Vagina (tissue), 2 donors: ENCODE measurements around the gene ZNF592.

Experiments used
- CTCF ChIP-seq, 3 experiments: fragments of 450-650 bp in 2 of 3; fragments of 200-600 bp in 1 of 3; sonication (generic) in 1 of 3; IDR thresholded peaks; one replicate each; pipeline ENCODE4 v1.5.1; 2017 to 2019; ENCODE audit warnings: antibody characterized with exemption in 3 of 3, mild to moderate bottlenecking in 2 of 3, moderate library complexity in 2 of 3
- POLR2A ChIP-seq, 2 donors: fragments of 450-650 bp; IDR thresholded peaks; one replicate each; pipeline ENCODE4 v1.6.1; 2017; ENCODE audit warnings: antibody characterized with exemption in 2 of 2, mild to moderate bottlenecking in 2 of 2, moderate library complexity in 2 of 2

GRCh38 chr15:84833447-84834228, 85.2 kb downstream of the ZNF592 start:
- TF ChIP-seq POLR2A (IDR thresholded peaks at IDR 0.05) (no peak), CTCF (IDR thresholded peaks at IDR 0.05) (no peak)
